ENCODE results near the gene KIAA1328.

DNA sequence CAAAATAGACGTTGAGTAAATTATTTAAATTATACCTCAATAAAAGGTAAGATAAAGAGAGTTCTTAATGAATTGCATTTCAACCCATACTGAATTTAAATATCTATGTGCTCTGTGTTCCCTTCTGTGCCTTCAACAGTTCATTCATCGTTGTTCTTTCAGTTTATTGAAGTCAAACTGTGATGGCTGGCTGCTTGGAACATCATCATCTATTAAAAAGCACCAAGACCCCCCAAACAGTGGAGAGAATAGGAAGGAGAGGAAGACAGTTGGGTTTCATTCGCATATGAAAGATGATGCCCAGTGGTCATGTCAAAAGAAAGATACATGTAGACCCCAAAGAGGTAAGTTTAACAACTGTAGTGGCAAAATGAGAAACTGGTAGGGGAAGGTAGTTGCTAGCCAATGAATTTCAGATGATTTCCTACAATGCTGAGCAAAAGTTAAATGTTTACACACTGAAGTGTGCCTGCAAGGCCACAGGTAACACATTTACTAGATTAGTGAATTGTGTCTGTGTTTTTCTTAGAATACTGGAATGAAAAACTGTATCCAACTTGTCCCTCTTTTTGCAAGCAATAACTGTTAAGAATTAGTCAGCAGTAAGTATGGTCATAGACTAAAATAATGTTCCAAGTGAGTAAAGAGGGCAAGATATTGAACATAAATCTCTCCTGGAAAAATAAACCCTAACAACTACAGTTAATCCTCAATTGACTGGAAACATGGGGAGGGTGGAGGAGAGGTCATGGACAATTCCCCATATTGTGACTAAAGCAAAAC is 331.3 kb downstream of the KIAA1328 start:
- TF ChIP-seq, protein P1, sequence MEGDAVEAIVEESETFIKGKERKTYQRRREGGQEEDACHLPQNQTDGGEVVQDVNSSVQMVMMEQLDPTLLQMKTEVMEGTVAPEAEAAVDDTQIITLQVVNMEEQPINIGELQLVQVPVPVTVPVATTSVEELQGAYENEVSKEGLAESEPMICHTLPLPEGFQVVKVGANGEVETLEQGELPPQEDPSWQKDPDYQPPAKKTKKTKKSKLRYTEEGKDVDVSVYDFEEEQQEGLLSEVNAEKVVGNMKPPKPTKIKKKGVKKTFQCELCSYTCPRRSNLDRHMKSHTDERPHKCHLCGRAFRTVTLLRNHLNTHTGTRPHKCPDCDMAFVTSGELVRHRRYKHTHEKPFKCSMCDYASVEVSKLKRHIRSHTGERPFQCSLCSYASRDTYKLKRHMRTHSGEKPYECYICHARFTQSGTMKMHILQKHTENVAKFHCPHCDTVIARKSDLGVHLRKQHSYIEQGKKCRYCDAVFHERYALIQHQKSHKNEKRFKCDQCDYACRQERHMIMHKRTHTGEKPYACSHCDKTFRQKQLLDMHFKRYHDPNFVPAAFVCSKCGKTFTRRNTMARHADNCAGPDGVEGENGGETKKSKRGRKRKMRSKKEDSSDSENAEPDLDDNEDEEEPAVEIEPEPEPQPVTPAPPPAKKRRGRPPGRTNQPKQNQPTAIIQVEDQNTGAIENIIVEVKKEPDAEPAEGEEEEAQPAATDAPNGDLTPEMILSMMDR (IDR thresholded peaks at IDR 0.05) = no peak
- no peak for TF ChIP-seq EZH2 (IDR thresholded peaks at IDR 0.05)

Data from neural progenitor cell (in vitro differentiated cells).